ENCODE measurements around the gene AP3S2.
A peak's percentile ranks its signal among the peaks of the same experiment; 100 is the strongest.
"Not testable (repeated sequence)": the region's sequence is repeated elsewhere in the genome, so short reads cannot be mapped to it uniquely, and the experiment has no call there.

The AP3S2 gene

DNA sequence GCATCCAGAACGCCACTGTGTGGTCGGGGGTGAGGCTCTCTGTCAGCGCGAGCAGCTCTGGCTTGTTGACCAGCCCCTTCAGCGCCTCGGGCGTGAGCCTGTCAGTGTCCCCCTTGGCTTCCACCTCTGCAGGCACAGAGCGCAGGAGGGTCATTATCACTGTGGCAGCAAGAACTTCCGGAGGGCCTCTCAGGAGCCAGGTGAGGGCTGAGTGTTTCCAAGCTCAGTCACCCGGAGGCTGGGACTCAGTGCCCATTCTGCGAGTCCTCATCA is 10.0 kb upstream of the AP3S2 start:
- FAIRE-seq = no peak

DNA sequence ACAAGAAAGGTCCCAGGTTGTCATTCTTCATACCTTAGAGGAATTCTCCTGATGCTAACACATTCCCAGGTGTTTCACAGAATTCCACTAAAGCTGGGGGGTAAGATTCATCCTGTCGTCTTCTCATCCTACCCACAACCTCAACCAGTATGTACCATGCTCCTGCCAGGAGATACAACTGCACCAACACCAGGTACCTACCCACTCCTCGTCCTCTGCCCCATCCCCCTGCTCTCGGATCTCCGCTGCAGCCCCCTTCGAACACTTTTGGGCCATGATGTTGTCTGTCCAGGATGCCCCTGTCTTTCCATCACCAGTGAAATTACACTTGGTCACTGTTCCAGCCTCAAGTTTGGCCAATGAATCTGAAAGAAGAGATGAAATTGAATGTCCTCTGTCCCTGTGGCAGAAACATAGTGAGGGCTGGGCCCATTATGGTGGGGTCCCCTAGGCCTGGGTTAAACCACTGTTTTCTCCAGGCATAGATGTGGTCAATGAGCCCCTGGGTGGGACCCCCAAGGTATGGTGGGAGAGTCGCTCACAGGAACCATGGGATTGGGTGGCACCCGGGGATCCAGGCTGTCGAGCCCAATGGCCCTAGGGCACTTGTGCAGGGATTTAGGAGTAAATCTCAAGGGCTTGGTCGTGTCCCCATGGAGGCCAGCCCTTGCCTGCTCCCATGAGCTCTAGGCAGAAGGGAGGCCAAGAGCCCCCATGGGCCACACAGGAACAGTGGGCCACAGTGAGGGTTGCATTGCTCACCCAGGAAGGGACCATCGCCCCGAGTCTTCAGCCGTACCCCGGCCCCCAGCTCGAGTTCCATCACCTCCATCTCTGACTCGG is 9.4 kb upstream of the AP3S2 start:
- FAIRE-seq = no peak
- DNase-seq (ENCODE audit: low spot score) = no peak

More for the DNA sequence above, 10.0 kb upstream of the AP3S2 start:
- DNase-seq (ENCODE audit: low spot score) = no peak

DNA sequence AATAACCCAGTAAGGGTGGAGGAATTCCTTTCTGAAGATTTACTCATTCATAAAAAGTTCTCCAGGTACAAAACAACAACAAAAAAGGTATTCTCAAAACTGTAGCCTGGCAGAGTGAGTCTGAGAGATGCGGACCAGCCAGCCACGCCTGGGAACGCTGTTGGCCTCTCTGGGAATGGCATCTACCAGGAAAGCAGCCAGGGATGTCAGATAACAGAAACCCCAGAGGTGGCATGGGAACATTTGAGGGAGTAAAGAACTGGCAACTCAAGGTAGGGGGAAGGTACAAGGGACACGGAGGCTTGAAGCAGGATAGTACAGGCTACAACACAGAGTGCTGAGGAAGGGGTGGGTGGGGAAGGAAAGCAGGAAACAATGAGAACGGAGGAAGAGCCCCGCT is 7.1 kb upstream of the AP3S2 start:
- no peak for FAIRE-seq
- DNase-seq (ENCODE audit: low spot score) = no peak

DNA sequence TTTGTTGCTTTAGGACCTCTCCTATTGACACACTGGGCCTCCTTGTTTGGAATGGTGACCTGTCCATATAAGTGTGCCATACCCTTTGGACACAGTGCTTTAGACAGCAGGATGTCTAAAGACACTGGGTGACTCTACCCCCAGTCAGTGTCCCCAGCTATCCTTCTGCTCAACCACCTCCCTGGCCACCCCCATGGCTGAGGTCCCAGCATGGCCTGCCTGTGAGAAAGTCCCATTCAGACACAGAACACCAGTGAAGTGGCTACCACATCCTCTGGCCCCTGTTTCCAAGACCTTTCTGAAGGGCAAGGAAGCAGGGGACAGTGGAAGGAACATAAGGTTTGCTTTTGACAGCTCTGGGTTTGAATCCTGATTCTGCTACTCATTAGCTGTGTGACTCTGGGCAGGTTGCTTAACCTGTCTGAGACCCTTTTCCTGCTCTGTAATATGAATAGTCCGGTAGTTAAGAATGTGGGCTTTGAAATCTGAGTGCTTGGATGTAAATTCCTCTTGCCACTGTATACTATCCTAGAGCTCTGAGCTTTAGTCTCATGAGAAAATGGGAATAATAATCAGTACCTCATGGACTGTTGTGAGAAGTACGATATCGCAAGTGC is 6.3 kb upstream of the AP3S2 start:
- FAIRE-seq (no peak), DNase-seq (ENCODE audit: low spot score) (no peak)

DNA sequence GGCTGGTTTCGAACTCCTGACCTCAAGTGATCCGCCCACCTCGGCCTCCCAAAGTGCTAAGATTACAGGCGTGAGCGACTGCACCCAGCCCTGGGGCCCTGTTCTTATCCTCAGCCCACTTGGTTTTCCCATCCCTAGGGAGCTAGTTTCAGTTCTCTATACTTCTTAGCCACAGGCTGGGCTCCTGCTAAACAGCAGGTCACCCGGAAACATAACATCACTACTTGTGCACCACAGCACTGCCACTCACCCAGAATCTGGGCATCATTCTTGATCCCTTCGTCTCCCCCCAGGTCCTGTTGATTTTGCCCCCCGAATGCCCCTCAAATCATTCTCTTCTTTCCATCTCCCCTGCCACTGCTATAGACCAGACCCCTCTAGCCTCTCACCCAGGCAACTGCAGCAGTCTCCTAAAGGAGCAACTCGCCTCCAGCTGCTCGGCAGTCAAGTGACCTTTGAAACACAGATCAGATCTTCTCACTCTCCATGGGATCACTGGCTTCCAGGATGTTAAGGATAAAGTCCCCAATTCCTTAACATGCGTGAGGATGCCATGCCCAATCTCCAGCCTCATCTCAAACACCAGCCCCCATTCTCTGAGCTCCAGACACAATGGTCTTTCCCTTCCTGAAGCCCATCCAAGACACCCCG is 5.6 kb upstream of the AP3S2 start:
- DNase-seq (ENCODE audit: low spot score) (no peak), FAIRE-seq (no peak)

DNA sequence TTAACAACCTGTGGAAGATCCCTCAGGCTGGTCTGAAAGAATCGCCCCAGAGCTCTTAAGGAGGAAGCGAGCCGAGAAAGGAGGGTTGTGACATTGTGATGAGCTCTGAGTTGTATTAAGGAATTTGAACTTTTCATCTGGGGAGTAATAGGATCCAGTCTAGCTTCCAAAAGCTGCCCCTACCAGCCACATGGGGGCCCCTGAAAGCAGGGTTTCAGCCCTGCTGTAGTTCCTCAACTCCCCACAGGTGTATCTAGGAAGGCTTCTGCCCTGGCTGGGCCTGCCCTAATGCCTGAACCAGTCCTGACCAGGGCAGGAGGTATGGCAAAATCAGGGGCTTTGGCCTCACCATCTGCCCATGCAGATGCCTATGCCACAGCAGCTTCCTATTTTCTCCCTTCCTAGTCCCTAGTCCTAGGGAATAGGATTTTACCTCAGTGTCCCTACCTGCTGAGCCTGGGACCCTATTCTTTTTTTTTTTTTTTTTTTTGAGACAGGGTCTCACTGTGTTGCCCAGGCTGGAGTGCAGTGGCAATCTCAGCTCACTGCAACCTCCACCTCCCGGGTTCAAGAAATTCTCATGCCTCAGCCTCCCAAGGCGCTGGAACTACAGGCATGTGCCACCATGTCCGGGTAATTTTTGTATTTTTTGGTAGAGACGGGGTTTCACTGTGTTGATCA is 5.0 kb upstream of the AP3S2 start:
- FAIRE-seq (no peak), DNase-seq (ENCODE audit: low spot score) (peak; percentile 38)

DNA sequence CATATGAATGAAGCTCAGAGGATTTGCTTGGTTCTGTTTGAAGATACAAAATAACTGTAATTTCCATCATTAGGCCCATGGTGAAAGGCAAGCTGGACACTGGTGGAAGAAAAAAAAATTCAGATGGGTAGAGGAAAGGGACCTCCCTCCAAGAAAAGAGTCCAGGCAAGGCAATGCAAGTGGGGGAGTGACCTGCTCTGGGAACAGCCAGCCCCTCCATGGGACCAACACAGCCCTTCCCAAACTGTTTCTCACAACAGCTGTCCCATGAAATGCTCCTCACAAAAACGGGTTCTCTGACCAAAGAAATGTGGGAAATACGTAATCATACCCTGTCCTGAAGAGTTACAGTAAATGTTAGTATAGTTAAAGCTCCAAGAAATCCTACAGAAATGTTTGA is 4.4 kb upstream of the AP3S2 start:
- no peak for DNase-seq (ENCODE audit: low spot score)
- no peak for FAIRE-seq

DNA sequence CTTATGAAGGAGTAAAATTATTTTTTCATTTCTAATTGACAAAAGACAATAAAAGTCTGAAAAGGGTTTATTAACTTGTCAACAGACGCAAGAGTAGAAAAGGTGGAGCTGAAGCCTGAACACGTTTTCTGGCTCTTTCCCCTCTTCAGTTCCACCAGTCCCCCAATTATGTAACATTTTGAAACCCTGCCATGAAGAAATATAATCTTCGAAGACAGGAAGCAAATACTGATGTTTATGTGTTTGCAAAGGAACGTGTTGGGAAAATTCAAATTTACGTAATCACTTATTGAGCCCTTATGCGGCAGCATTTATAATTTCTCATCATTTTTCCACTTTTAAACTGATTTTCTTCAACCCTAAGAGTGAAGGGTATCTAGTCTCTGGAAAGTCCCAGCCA is 767 bp downstream of the AP3S2 start:
- FAIRE-seq (no peak), DNase-seq (ENCODE audit: low spot score) (no peak)

DNA sequence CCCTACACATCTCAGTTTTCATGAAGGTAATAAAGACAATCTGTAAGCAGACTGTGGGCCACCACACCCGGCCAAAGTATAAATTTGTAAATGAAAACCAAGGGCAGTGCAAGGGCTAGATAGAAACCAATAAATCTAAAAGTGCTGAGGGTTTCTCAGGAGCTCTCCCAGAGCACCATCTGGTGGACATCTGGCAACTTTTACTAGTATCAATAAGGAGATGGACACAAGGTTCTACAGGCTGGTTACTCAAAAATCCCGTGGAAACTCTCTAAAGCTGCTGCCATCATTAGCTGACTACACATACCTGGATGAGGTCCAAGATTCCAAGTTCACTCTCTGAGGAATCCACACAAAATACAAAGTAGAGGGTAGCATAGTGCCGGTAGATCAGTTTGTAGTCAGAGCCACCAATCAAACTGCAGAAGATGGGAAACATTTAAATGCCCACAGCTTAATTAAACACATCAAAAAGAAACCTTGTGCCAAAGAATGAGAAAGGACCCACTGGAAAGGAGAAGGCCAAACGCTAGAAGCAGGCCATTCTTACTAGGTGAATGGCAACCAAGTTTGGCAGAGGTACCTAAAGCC is 5.5 kb downstream of the AP3S2 start:
- FAIRE-seq = no peak
- DNase-seq (ENCODE audit: low spot score) = peak; percentile 41

DNA sequence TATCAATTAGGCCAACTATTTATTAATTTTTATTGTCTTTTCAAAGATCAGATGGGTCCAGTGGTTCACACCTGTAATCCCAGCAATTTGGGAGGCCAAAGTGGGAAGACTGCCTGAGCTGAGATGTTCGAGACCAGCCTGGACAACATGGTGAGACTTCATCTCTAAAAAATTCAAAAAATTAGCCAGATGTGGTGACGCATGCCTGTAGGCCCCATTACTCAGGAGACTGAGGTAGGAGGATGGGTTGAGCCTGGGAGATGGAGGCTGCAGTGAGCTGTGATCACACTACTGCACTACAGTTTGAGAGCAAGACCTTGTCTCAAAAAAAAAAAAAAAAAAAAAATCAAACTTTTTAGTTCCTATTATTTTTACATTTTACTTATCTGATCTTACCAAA is 8.2 kb downstream of the AP3S2 start:
- no peak for FAIRE-seq

DNA sequence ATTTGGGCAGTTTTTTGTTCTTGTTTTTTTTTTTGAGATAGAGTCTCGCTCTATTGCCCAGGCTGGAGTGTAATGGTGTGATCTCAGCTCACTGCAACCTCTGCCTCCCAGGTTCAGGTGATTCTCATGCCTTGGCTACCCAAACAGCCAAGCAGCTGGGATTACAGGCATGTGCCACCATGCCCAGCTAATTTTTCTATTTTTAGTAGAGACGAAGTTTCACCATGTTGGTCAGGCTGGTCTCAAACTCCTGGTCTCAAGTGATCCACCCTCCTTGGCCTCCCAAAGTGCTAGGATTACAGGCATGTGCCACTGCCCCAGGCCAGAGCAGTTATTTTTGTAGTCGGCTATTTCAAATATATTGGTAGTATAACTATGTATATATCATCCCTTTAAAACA is 8.6 kb downstream of the AP3S2 start:
- not testable (repeated sequence) for FAIRE-seq; DNase-seq (ENCODE audit: low spot score)

More for the DNA sequence above, 8.2 kb downstream of the AP3S2 start:
- DNase-seq (ENCODE audit: low spot score) = no peak

DNA sequence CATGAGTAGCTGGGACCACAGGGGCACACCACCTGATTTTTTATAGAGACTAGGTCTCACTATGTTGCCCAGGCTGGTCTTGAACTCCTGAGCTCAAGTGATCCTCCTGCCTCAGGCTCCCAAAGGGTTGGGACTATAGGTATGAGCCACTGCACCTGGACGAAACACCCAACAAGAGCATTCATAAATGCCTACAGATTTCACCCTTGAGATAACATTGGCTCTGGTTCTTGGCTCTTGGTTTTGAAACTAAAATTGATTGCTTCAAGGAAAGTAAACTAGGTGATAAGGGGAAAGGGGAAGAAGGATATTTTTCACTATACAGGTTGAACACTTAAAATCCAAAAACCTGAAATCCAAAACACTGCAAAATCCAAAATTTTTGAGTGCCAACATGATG is 10.3 kb downstream of the AP3S2 start:
- no peak for DNase-seq (ENCODE audit: low spot score)
- no peak for FAIRE-seq

DNA sequence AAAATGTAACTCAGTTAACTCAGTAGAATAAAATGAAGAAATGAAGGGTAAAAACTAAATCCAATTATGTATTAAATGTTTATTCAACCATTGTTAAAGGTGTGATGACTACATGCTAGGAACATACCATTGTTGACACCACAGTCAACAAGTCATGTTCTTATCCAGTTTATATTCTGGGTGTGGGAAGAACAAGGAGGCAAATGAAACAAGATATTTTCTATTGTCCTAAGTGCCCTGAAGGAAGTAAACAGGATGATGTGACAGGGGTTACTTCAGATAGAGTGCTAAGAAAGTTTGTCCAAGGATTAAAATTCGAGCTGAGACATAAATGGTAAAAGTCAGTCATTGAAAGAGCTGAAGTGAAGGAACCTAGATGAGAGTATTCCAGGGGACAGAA is 13.1 kb downstream of the AP3S2 start:
- no peak for DNase-seq (ENCODE audit: low spot score)
- no peak for FAIRE-seq

DNA sequence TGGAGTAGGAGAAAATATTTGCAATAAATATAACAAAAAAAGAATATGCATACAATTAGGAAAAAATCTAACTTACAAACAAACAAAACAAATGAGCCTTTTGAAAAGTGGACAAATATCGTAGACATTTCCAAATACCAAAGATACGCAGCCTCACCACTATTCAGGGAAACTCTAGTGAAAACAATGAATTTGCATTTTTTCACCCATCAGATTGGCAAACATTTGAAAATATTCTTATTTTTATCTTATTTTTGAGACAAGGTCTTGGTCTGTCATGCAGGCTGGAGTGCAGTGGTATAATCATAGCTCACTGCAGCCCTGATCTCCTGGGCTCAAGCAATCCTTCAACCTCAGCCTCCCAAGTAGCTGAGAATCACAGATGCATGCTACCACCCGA is 15.5 kb downstream of the AP3S2 start:
- DNase-seq (ENCODE audit: low spot score) (no peak), FAIRE-seq (no peak)

DNA sequence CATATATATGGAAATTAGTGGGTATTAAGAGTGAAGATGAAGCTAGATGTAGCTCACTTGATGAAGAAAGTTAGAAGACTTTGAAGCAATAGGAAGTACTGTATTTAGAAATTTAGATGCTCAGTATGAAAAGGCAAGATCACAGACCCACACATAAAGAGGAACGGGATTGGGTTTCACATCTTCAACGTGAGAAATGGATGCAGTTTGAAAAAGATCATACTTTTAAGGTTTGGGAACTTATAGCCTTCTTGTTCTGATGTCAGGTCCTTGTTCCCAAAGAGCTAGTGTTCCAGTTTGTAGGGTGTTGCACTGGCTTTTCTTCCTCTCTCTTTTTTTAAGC is 16.7 kb downstream of the AP3S2 start:
- DNase-seq (ENCODE audit: low spot score) (no peak), FAIRE-seq (no peak)

DNA sequence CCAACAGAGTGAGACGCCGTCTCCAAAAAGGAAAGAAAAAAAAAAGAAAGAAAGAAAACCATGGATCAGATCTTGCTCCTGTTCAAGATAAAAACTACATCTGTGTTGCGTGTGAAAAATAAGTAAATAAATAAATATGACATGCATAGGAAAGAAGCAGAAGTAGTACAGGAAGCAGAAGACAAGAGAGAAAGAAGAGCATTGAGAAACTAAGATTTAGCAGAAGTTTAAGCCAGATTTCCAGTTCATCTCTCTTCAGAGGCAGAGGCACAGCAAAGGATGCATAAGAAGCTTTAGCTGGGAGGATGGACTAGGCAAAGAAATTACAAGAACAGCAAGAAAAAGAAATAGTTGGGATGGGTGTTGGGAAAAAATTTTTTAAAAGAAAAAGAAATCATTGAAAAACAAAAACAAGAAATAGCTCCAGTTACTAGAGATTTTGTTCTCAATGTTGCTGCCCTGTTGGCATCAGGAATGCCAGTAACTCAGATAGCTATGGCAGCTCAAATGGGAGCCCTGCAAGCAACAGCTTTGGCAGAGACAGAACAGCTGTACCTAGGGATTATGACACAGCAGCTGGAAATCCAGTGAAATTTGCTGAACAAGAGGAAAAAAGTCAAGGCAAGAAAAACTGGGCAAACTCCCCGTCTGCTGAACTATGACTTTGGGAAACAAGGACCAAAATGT is 17.3 kb downstream of the AP3S2 start:
- FAIRE-seq = no peak
- no peak for DNase-seq (ENCODE audit: low spot score)

DNA sequence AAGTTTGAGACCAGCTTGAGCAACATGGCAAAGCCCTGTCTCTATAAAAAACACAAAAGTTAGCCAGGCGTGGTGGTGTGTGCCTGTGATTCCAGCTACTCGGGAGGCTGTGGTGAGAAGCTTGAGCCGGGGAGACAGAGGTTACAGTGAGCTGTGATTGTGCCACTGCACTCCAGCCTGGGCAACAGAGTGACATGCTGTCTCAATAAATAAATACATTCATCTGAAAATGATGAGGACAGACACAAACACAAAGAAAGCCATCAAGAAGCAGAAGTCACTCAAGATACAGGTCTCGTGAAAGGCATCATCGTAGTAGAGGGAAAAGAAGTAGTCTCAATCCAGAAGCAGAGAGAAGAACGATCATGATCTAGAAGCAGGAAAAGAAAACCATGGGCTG is 18.1 kb downstream of the AP3S2 start:
- DNase-seq (ENCODE audit: low spot score) = no peak
- no peak for FAIRE-seq

DNA sequence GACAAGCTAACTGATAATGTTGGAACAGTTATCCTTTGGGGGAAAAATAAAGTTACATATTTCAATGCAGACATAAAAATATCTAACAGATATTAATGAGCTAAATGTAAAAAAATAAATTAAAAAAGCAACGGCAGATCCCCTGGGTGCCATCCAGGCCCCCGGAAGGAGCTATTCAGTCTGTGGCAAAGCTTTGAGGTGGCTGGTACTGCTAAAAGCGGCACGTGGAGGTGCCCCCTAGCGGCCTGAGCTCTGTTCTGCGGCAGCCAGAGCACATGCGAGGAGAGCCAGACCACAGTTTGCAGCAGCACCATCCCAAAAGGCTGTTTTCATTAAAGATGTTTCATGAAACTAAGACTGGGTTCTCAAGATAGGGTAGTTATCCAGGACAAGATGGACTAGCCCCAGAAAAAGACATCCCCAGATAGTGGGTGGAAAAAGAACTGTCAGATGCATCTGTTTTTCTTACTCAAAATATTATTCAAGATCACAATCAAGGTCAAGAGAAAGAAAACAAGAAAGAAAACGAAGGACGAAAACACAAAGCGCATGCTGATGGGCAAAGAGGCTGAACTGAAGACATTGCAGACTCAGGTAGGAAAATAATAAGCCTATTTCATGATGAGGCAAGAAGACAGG is 18.7 kb downstream of the AP3S2 start:
- FAIRE-seq (no peak), DNase-seq (ENCODE audit: low spot score) (peak; percentile 68)

DNA sequence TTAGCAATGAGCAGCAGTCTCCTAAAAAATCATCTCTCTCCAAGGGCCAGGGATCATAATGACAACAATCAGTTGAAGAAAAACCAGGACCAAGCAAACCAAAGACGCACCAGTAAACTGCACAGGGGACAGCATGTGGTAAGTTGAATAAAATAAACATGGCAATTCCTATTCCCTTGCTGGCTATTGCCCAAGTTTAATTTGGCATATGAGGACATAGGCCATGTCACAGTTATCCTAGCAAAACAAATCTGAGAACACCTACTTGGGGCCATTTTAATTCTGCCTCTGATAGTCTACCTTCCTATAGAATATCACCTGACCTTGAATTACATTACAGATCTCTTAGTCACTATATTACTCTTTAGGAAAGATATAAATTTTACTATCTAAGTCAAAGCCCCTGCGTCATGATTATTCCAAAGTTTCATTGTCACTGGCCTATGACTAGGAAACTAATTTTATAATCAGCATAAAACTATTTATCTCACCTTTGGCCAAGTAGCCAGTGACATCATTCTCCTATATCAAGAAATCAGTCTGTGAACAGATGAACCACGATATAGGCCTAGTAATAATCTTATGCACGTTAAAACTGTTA is 23.0 kb downstream of the AP3S2 start:
- DNase-seq (ENCODE audit: low spot score) = no peak
- FAIRE-seq = no peak

DNA sequence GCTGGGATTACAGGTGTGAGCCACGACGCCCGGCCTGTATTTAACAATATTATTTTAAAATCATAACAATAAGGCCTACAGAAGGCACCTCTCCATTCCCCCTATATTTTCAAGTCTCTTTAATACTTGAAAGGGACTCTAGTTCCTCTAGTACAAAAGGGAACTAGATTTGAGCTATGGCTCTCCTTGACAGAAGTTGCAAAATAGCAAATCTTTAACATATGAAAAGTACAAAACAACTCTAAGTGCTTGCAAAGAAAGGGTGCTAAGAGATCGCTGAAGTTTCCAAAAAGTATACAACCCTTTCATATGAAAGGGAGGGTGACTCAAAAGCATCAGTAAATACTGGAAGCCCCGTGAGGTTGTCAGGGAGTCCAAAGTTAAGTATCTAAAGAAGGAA is 23.8 kb downstream of the AP3S2 start:
- FAIRE-seq = no peak
- no peak for DNase-seq (ENCODE audit: low spot score)

DNA sequence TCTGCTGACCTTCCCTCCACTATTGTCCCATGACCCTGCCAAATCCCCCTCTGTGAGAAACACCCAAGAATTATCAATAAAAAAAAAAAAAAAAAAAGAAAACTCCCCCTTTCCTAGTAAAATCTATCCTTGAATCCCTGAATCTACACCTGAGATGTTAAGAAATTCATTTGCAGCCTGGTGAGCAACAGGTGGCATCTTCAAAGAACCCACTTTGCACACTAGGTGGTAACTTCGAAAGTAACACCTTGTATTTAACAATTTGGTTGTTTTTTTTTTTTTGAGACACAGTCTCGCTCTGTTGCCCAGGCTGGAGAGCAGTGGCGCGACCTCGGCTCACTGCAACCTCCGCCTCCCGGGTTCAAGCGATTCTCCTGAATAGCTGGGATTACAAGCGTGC is 24.3 kb downstream of the AP3S2 start:
- DNase-seq (ENCODE audit: low spot score); FAIRE-seq: not testable (repeated sequence)
